ENCODE measurements around the gene EXOC3L4.

DNA sequence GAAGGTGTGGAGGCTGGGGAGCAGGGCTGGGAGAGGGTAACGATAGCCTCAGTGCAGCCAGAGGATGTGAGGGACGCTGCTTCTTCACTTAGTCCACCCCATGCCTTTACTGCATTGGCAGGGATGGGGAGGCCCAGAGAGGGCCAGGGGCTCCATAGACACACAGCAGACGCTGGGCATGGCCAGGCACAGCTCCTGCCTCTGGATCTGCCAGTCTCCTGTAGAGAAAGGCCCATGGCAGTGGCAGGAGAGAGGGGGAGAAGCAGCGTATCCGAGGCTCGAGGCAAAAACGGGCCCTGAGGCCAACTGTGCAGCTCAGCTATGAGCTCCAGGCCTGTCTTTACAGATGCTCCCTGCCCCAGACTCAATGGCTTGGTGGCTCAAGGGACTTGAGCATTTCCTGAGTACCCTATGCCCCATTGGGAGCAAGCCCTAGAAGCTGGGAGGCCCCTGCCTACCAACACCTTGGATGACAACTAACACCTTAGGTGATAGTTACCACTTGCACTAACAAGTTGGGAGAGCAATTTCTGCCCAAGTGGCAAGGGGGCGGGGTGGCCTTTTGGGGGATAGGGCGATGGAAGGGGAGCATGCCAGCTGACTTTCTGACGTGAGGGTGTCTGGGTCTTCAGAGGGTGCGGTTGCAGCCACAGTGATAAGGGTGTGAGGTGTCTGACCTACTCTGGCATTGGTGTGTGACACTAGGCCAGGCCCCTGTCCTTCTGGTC is 15.5 kb upstream of the EXOC3L4 start:
- TF ChIP-seq, protein P1, sequence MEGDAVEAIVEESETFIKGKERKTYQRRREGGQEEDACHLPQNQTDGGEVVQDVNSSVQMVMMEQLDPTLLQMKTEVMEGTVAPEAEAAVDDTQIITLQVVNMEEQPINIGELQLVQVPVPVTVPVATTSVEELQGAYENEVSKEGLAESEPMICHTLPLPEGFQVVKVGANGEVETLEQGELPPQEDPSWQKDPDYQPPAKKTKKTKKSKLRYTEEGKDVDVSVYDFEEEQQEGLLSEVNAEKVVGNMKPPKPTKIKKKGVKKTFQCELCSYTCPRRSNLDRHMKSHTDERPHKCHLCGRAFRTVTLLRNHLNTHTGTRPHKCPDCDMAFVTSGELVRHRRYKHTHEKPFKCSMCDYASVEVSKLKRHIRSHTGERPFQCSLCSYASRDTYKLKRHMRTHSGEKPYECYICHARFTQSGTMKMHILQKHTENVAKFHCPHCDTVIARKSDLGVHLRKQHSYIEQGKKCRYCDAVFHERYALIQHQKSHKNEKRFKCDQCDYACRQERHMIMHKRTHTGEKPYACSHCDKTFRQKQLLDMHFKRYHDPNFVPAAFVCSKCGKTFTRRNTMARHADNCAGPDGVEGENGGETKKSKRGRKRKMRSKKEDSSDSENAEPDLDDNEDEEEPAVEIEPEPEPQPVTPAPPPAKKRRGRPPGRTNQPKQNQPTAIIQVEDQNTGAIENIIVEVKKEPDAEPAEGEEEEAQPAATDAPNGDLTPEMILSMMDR (conservative IDR thresholded peaks at IDR 0.05 in 1 of 2, IDR thresholded peaks at IDR 0.05 in 1 of 2; ENCODE audit: low read depth in 1 of 2, low read length in 2 of 2), result no peak
- no peak for TF ChIP-seq EZH2 (IDR thresholded peaks at IDR 0.05; ENCODE audit: low read length, missing control alignments)
